AG09319 (cell line): ENCODE measurements around the gene PGF.

Experiments used
- DNase-seq: peaks from one replicate; pipeline ENCODE4 v3.0.0-alpha.2; 2010; ENCODE audit warnings: low read depth; ENCODE audit errors: extremely low read depth
- TF ChIP-seq, protein P1 (sequence below): IDR thresholded peaks from 2 replicates; pipeline ENCODE4 v1.5.1; 2011; ENCODE audit warnings: low read depth, mild to moderate bottlenecking, inconsistent platforms, low read length, moderate library complexity

The PGF gene

DNA sequence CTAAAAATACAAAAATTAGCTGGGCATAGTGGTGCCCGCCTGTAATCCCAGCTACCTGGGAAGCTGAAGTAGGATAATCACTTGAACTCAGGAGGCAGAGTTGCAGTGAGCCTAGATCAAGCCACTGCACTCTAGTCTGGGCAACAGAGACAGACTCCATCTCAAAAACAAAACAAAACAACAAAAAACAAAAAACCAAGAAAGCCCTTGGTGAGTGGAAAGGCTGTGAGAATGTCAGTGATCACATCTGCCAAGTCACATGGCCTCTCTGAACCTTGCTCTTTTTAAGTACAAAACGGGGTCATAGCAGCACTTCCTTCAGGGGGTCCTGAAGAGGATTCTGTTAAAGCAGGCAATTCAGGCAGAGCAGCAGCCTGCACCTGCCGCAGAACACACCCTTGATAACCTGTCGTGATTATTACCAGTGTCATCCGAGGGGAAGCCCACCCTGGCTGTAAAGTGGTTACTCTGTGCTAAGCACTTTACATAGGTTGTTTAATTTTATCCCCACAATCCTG, 41.9 kb downstream of the PGF start:
- TF ChIP-seq, protein P1, sequence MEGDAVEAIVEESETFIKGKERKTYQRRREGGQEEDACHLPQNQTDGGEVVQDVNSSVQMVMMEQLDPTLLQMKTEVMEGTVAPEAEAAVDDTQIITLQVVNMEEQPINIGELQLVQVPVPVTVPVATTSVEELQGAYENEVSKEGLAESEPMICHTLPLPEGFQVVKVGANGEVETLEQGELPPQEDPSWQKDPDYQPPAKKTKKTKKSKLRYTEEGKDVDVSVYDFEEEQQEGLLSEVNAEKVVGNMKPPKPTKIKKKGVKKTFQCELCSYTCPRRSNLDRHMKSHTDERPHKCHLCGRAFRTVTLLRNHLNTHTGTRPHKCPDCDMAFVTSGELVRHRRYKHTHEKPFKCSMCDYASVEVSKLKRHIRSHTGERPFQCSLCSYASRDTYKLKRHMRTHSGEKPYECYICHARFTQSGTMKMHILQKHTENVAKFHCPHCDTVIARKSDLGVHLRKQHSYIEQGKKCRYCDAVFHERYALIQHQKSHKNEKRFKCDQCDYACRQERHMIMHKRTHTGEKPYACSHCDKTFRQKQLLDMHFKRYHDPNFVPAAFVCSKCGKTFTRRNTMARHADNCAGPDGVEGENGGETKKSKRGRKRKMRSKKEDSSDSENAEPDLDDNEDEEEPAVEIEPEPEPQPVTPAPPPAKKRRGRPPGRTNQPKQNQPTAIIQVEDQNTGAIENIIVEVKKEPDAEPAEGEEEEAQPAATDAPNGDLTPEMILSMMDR: no peak

DNA sequence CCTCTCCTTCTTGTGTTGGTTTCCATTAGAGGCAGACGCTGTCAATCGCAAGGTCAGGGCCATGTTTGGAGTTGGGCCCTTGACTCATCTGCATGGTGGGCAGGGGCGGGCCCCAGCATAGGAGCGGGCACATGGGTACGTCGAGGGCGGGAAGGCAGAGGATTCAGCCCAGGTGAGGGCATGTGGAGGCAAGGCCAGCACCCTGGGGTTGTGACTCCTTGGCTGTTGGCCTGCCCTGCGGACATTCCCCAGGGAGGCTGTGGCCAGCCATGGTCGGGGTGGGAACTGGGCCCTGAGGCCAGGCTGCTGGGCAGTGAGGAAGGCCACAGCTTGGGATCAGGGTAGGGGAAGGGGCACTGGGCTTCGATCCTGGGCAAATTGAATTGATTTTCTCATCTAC, 42.6 kb downstream of the PGF start:
- TF ChIP-seq, protein P1: no peak
- no peak for DNase-seq

More for the DNA sequence above, 41.9 kb downstream of the PGF start:
- DNase-seq: no peak

DNA sequence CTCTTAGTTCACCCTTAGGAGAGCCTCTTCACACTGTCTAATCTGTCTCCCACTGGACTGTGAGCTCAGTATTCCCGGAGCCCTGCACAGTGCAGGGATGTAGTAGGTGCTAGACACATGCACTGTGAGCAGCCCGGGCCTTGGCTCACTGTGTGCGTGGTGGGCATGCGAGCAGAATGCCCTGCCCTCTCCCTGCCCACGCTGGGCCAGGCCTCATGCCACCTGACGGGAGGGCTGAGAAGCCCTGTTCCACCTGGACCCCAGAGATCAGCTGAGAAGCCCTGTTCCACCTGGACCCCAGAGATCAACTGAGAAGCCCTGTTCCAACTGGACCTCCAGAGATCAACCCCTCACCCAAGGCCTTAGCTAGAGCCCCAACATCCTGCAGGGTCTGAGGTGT, 43.3 kb downstream of the PGF start:
- TF ChIP-seq, protein P1: no peak
- DNase-seq: no peak

DNA sequence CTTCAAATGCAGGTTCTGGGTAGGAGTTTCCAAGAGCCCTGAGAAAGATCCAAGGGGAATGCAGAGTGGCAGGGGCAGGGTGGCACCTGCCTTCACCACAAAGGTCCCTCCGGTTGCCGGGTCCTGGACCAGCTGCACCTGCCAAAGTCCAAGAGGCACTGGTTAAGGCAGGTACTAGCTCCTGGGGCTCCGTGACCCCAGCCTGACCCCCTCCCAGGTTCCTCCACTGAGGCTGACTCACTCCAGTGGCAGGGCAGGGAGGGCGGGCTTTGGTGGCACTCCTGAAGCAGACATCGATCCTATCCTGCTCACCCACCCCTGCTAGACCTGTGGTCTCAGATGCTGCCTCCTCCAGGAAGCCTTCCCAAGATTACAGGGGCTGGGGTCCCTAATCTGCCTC, 43.7 kb downstream of the PGF start:
- DNase-seq: no peak
- TF ChIP-seq, protein P1: no peak

DNA sequence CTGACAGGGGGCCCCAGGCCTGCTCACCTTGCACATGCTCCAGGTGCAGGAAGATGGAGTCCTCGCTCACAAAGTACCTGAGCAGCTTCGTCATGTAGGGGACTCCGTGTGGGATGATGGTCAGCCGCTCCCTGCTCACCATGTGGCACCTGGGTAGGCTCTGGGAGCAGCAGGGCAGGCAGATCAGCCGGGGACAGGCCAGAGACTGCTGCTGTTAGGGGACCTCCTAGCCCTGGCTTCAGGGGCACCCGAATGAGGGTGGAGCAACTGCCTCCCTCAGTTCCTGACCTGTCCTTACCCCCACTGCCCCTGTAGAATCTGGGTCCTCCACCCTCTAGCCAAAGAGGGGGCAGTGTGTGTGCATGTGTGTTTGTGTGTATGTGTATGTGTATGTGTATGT, 44.2 kb downstream of the PGF start:
- no peak for DNase-seq
- TF ChIP-seq, protein P1: no peak

DNA sequence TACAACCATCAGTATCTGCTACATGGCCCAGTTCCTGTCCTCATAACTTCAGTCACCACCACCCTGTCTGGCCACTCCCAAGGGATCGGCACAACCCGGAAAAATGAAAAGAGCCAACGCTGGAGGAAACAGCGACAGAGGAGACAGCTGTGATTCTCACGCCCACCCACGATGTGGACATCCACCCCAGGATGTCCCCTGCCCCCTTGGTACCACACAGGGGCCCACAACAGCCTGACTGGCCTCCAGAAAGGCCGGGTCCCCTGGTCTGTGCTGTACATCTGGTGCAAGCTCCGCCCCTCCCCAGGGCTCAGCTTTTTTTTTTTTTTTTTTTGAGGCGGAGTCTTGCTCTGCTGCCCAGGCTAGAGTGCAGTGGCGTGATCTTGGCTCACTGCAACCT, 44.8 kb downstream of the PGF start:
- TF ChIP-seq, protein P1: no peak
- DNase-seq: no peak

DNA sequence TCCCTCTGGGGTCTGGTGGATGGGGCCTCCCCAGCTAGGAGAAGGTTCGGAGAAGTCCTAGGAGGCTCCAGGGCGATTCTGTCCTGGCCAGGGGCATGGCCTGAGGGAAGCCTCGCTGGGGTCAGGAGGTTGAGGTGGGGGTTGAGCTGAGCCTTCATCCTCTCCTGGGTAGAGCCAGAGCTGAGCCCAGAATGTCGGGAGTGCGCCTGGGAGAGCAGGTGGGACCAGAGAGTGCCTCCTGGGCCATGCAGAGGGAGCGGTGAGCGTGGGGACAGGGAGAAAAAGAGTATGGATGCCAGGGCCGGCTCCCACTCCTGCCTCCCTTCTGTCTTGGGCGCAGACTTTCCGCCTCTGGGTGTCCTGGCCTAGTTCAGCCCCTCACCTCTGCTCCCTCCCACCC, 45.5 kb downstream of the PGF start:
- TF ChIP-seq, protein P1: no peak
- no peak for DNase-seq
